Rectal smooth muscle tissue (tissue), 1 donor: ENCODE data around the gene LRP1B.

ENCODE experiments used
- H3K27ac ChIP-seq: one replicate; pipeline ENCODE4 v1.7.0; 2013; ENCODE audit warnings: low read depth, low read length, inconsistent platforms
- H3K27me3 ChIP-seq: one replicate; pipeline ENCODE4 v1.7.0; 2013; ENCODE audit warnings: low read length; ENCODE audit not compliant: control insufficient read depth, insufficient read depth
- H3K36me3 ChIP-seq: one replicate; pipeline ENCODE4 v1.7.0; 2013; ENCODE audit warnings: low read length; ENCODE audit not compliant: control insufficient read depth, insufficient read depth
- H3K4me1 ChIP-seq: one replicate; pipeline ENCODE4 v1.7.0; 2013; ENCODE audit warnings: low read length; ENCODE audit not compliant: control insufficient read depth, insufficient read depth
- H3K4me3 ChIP-seq: one replicate; pipeline ENCODE4 v1.7.0; 2013; ENCODE audit warnings: low read length
- H3K9ac ChIP-seq: one replicate; pipeline ENCODE4 v1.7.0; 2013; ENCODE audit warnings: low read length

Gene LRP1B

DNA sequence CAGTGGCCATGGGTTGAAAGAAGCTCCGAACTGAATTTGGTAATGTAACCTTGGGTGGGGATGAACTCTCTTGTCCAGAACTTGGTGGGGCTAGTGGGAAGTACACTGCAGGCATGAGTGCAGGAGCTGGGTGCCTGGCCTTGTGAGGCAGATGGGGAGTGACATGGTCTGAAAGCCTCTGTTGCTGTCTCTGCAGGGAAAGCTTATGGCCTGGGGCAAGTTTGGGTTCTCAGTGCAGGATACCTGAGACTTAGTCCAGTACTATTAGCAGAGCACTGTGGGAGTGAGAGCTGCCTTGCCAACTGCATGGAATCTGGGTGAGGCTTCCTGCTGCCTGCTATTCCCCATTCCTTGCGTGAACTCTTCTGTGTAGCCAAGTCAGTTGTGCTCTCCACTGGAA is 1729.8 kb downstream of the LRP1B start:
- Histone ChIP-seq H3K36me3 (no peaks in the 10 kb centered on the region), H3K4me1 (no peaks in the 10 kb centered on the region), H3K27ac (no peak overlapping the region), H3K27me3 (no peaks in the 10 kb centered on the region), H3K4me3 (no peak overlapping the region), H3K9ac (no peak overlapping the region)

DNA sequence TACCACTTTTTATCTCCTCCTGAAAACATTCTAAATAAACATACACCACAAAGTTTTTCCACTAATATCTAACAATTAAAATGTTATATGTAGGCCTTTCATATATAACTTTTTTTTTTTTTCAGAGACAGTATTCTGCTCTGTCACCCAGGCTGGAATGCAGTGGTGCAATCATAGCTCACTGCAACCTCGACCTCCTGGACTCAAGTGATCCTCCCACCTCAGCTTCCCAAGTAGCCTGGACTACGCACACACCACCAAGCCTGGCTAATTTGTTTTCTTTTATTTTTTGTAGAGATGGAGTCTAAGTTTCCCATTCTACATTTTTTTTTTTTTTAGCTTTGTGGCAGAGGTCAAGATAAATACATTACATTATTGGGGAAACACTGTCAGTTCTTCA is 1738.0 kb downstream of the LRP1B start:
- no peak overlapping the region for H3K27ac ChIP-seq
- H3K9ac ChIP-seq, result no peak overlapping the region
- no peaks in the 10 kb centered on the region for H3K27me3 ChIP-seq
- H3K36me3 ChIP-seq, result no peaks in the 10 kb centered on the region
- no peak overlapping the region for H3K4me3 ChIP-seq
- H3K4me1 ChIP-seq, result no peaks in the 10 kb centered on the region

DNA sequence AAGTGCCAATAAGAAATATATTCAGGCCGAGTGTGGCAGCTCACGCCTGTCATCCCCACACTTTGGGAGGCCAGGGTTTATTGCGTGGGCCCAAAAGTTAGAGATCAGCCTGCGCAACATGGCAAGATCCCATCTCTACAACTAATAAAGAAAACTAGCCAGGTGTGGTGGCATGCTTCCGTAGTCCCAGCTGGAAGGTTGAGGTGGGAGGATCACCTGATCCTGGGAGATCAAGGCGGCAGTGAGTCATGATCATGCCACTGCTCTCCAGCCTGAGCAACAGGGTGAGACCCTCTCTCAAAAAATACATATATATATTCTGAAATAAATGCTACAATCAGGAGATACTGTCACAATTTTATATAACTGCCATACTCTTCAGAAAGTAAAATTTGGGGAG is 1745.9 kb downstream of the LRP1B start:
- no peak overlapping the region for H3K9ac ChIP-seq
- no peaks in the 10 kb centered on the region for H3K4me1 ChIP-seq
- H3K27me3 ChIP-seq, result no peaks in the 10 kb centered on the region
- no peak overlapping the region for H3K27ac ChIP-seq
- no peaks in the 10 kb centered on the region for H3K36me3 ChIP-seq
- no peak overlapping the region for H3K4me3 ChIP-seq

DNA sequence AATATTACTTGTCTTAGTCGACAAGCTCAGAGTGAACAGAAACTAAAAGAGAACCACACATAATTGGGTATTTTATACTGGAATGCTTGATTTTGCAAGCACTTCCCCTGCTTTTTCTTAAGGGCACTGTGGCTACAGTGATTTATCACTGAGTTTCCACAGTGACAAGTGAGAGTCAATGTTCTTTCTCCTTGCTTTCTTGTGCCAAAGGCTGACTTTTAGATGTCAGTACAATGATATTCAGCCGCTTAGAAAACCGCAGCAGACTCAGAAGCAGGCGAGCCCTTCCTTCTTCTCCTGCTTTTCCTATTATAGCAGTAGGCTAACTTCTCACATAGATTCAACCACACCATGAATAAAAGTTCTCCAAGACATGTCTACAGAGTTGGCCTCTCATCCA is 1747.0 kb downstream of the LRP1B start:
- H3K4me1 ChIP-seq, result no peaks in the 10 kb centered on the region
- no peaks in the 10 kb centered on the region for H3K27me3 ChIP-seq
- no peak overlapping the region for H3K27ac ChIP-seq
- no peaks in the 10 kb centered on the region for H3K36me3 ChIP-seq
- no peak overlapping the region for H3K9ac ChIP-seq
- no peak overlapping the region for H3K4me3 ChIP-seq

DNA sequence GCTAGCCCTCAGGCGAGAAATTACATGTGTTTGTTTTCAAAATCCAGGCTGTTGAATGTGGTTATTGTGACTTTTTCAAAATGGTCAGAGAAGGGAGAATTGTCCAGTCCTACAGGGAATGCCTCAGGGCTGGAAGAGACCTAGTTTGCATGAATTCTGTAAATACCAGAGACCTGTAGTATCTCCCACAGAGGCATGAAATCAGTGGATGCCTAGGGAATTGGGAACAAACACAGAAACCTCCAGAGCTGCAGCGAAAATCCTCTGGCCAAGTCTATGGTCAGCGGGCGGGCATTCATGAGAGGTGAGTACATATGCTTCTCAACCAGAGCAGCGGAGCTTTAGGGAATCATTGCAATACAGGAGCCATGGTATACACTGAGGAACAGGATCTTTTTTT is 1754.1 kb downstream of the LRP1B start:
- H3K9ac ChIP-seq, result no peak overlapping the region

DNA sequence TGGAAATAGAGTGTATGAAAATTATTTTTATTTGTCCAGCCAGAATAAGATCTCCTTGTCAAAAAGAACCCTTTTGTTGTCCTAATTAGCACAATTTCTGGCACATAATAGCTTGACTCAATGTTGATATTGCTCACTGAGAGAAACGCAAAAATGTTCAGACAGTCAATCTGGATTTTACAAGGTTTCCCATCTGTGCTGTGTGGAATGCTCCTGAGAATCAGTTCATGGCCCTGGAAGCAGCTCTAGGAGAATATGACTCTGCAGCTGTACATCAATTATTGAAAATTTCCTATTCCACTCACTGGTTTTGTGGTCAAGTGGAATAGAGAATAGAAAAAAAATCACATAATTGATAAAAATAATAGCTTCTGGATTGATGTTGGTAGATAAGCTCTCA is 1767.7 kb downstream of the LRP1B start:
- H3K4me3 ChIP-seq, result no peak overlapping the region
- no peaks in the 10 kb centered on the region for H3K27me3 ChIP-seq
- no peaks in the 10 kb centered on the region for H3K4me1 ChIP-seq
- H3K27ac ChIP-seq, result no peak overlapping the region
- H3K9ac ChIP-seq, result no peak overlapping the region
- H3K36me3 ChIP-seq, result no peaks in the 10 kb centered on the region

More for the DNA sequence above, 1754.1 kb downstream of the LRP1B start:
- Histone ChIP-seq H3K4me3 (no peak overlapping the region), H3K27me3 (no peaks in the 10 kb centered on the region), H3K4me1 (no peaks in the 10 kb centered on the region), H3K27ac (no peak overlapping the region), H3K36me3 (no peaks in the 10 kb centered on the region)

DNA sequence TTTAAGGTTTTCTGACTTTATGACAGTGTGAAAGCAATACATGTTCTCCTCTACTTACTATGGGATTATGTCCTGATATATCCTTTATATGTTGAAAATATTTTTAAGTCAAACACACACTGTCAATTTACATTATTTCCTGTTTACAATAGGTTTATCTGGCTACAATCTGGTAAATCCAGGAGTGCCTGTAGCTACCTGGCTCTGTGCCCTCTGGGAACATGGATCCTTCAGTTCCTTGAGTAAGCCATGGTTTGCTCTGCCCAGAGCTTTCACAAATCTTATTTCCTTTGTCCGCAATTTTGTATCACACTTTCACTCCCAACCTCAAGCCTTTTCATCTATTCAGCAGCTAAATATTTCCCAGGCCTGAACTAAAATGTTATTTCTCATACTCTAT is 1768.5 kb downstream of the LRP1B start:
- Histone ChIP-seq H3K9ac (no peak overlapping the region), H3K27me3 (no peaks in the 10 kb centered on the region), H3K4me1 (no peaks in the 10 kb centered on the region), H3K4me3 (no peak overlapping the region), H3K27ac (no peak overlapping the region), H3K36me3 (no peaks in the 10 kb centered on the region)

DNA sequence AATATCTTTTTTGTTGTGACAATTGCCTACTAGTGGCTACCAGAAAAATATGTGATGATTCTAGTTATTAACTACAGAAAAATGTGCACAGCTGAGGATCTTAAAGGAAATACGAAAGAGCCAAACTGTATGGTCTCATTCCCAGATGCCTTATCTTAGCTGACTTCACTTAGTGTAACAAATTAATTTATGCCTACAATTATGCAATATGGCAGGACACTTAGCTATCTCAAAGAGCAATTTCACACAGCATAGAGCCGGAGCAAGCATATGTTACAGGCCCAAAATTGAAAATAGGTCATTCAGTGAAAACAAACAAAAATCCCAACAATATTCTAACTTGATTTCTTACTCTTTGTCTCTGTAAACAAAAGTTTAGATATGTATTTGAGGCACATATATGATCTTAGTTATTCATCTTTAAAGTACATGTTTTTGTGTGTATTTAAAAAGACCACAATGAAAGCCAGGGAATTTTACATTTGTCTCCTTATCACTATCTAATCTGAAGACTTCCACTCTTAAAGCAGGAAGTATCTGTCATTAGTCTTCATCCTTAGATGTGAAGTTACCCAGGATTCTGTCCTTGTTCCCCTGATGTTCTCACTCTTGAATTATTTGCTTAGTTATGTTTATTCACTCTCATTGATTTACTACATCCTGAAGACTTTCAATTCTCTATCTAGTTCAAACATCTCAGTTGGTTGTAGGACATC is 1771.6 kb downstream of the LRP1B start:
- no peak overlapping the region for H3K4me3 ChIP-seq
- H3K27ac ChIP-seq, result no peak overlapping the region
- H3K4me1 ChIP-seq, result no peaks in the 10 kb centered on the region
- no peak overlapping the region for H3K9ac ChIP-seq
- no peaks in the 10 kb centered on the region for H3K27me3 ChIP-seq
- no peaks in the 10 kb centered on the region for H3K36me3 ChIP-seq

DNA sequence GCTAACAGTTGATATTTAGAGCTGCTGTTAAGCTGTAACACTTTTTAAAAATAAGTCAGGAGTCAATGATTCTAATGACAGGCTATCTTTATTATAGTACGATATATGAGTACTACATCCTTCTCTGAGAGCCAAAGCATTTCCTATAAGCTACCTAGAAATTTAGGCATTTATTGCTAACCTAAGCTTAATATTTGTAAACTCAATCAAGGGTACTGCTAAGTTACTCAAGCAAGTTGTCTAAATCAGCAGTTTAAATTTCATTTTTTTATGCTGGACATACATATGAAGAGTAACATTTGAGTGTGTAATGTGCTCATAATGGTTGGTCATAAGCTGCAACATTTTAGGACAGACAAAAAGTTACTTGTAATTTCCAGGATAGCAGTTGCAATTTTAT is 1774.1 kb downstream of the LRP1B start:
- Histone ChIP-seq H3K27me3 (no peaks in the 10 kb centered on the region), H3K4me3 (no peak overlapping the region), H3K9ac (no peak overlapping the region), H3K4me1 (no peaks in the 10 kb centered on the region), H3K36me3 (no peaks in the 10 kb centered on the region), H3K27ac (no peak overlapping the region)

DNA sequence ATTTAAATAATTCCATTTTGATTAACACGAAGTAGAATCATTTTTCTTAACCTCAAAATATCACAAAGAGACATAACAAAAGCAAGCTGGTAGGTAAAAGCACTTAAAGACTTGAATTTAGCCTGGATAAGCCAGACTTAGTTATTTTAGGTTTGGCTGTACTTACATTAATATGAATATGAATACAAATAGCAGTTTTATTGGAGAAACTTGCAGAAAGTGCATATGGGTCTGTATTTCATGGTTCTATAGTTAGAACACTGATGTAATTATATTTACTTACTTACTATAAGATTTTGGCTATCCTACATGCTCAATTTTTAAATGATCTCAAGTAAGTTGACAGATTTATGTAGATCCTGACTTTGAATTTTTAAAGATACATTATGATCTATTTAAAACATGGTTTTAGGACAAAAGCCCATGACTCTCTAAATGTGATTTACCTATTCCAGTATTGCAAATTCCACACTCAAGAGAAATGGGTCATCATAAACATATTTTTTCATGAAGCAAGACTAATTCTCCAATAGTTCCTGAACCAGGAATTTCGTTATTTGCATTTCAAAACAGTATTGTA is 1775.2 kb downstream of the LRP1B start:
- no peaks in the 10 kb centered on the region for H3K4me1 ChIP-seq
- H3K9ac ChIP-seq, result no peak overlapping the region
- H3K36me3 ChIP-seq, result no peaks in the 10 kb centered on the region
- H3K4me3 ChIP-seq, result no peak overlapping the region
- no peaks in the 10 kb centered on the region for H3K27me3 ChIP-seq
- H3K27ac ChIP-seq, result no peak overlapping the region

DNA sequence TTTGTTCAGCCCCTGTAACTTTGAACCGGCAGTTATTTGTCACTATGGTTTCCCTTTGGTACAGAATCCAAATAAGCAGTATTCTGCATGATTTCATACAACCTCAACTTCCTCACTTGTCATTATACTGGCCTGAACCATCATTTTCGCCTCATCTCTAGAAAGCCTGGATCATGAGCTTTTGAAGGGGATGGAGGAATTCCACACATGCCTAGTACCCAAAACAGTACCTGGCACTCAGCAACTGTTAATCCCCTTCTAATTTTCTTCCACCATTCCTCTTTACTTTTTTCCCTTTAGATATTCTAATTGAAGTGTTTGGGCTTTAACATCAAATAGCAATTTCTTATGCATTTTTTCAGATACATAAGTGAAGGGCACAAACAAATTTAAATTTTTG is 1776.3 kb downstream of the LRP1B start:
- Histone ChIP-seq H3K36me3 (no peaks in the 10 kb centered on the region), H3K27me3 (no peaks in the 10 kb centered on the region), H3K27ac (no peak overlapping the region), H3K4me1 (no peaks in the 10 kb centered on the region), H3K4me3 (no peak overlapping the region), H3K9ac (no peak overlapping the region)

DNA sequence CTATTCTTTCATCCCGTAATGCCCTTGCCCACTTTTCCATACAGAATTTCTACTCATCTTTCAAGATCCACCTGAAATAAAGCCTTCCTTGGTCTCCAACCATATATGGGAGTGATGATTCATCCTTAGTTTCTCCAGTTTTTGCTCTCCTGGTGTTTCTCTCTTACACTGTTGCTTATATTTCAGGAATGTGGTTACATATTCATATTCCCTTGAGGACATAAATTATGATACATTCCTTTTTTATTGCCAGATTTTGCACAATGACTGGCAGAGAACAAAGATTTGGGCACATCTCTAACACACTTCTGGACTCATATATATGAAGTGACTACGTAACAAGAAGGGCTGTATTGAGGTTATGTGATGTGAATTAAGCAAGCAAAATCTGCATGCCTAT is 1777.3 kb downstream of the LRP1B start:
- Histone ChIP-seq H3K9ac (no peak overlapping the region), H3K4me1 (no peaks in the 10 kb centered on the region), H3K27me3 (no peaks in the 10 kb centered on the region), H3K27ac (no peak overlapping the region), H3K4me3 (no peak overlapping the region), H3K36me3 (no peaks in the 10 kb centered on the region)

DNA sequence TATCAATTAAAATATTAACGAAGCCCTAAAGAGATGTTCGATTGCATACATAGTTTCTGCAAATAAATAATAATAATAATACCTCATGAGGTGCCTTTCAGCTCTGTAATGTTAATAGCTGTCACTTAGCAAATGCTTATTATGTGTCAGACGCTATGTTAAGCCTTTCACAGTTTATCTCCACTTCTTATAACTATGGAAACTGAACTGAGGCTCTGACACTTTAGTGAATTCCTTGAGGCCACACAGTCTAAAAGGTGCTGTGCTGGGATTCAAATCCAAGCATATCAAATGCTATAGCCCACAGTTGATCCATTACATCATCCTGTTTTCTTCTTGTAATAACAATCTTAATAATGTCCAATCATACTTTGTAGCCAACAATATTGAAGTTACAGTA is 1779.1 kb downstream of the LRP1B start:
- Histone ChIP-seq H3K27me3 (no peaks in the 10 kb centered on the region), H3K9ac (no peak overlapping the region), H3K36me3 (no peaks in the 10 kb centered on the region), H3K4me3 (no peak overlapping the region), H3K4me1 (no peaks in the 10 kb centered on the region), H3K27ac (no peak overlapping the region)
